HEK293T (cell line): ENCODE results near the gene TMTC2.

Experiments
- CTCF ChIA-PET: fragments of 350-600 bp; formaldehyde crosslinking; extraction: SDS; loops from one replicate; lab custom pipeline; 2021; ENCODE audit warnings: antibody characterized with exemption, inconsistent platforms; lab: Yijun Ruan, JAX
- POLR2A ChIA-PET: fragments of 350-600 bp; formaldehyde crosslinking; extraction: SDS; loops from one replicate; lab custom pipeline; 2020; ENCODE audit warnings: antibody characterized with exemption, inconsistent platforms; lab: Yijun Ruan, JAX
- DNase-seq: peaks from one replicate; pipeline ENCODE4 v3.0.0; 2012; ENCODE audit warnings: mixed read lengths; ENCODE audit errors: extremely low spot score
- ARNT ChIP-seq: fragments of 450-650 bp; IDR thresholded peaks from 2 replicates; pipeline ENCODE4 v1.6.1; 2017; ENCODE audit warnings: mild to moderate bottlenecking
- BHLHE40 ChIP-seq: fragments of 450-650 bp; IDR thresholded peaks from 2 replicates; pipeline ENCODE4 v1.6.1; 2016; ENCODE audit warnings: mild to moderate bottlenecking, moderate library complexity, borderline replicate concordance
- CTBP1 ChIP-seq: fragments of 450-650 bp; IDR thresholded peaks from 2 replicates; pipeline ENCODE4 v1.6.1; 2016; ENCODE audit warnings: borderline replicate concordance
- ELF4 ChIP-seq: fragments of 450-650 bp; IDR thresholded peaks from 2 replicates; pipeline ENCODE4 v1.6.1; 2017; ENCODE audit warnings: antibody characterized with exemption
- FOXA1 ChIP-seq: fragments of 450-650 bp; IDR thresholded peaks from 2 replicates; pipeline ENCODE4 v1.6.1; 2016; ENCODE audit warnings: mild to moderate bottlenecking
- FOXK2 ChIP-seq: fragments of 450-650 bp; IDR thresholded peaks from 2 replicates; pipeline ENCODE4 v1.6.1; 2016; ENCODE audit warnings: mild to moderate bottlenecking
- FOXM1 ChIP-seq: fragments of 450-650 bp; IDR thresholded peaks from 2 replicates; pipeline ENCODE4 v1.6.1; 2017; ENCODE audit warnings: mild to moderate bottlenecking, borderline replicate concordance
- HDGF ChIP-seq: fragments of 450-650 bp; IDR thresholded peaks from 2 replicates; pipeline ENCODE4 v1.6.1; 2017; ENCODE audit warnings: antibody characterized with exemption, borderline replicate concordance
- L3MBTL2 ChIP-seq: fragments of 450-650 bp; conservative IDR thresholded peaks from 2 replicates; pipeline ENCODE4 v1.6.1; 2016; ENCODE audit warnings: mild to moderate bottlenecking
- LEF1 ChIP-seq: fragments of 450-650 bp; IDR thresholded peaks from 2 replicates; pipeline ENCODE4 v1.6.1; 2017; ENCODE audit warnings: mild to moderate bottlenecking, borderline replicate concordance
- NFRKB ChIP-seq: fragments of 450-650 bp; IDR thresholded peaks from 2 replicates; pipeline ENCODE4 v1.6.1; 2016; ENCODE audit warnings: mild to moderate bottlenecking, moderate library complexity
- PKNOX1 ChIP-seq: fragments of 450-650 bp; IDR thresholded peaks from 2 replicates; pipeline ENCODE4 v1.6.1; 2016
- SP1 ChIP-seq: fragments of 450-650 bp; IDR thresholded peaks from 2 replicates; pipeline ENCODE4 v1.6.1; 2017
- SUZ12 ChIP-seq: fragments of 450-650 bp; IDR thresholded peaks from 2 replicates; pipeline ENCODE4 v1.6.1; 2016; ENCODE audit warnings: mild to moderate bottlenecking
- TARDBP ChIP-seq: fragments of 450-650 bp; IDR thresholded peaks from 2 replicates; pipeline ENCODE4 v1.6.1; 2016
- ZNF384 ChIP-seq: fragments of 450-650 bp; IDR thresholded peaks from 2 replicates; pipeline ENCODE4 v1.6.1; 2016

The TMTC2 gene

GRCh38 chr12:82953397-82953796 is 266.7 kb downstream of the TMTC2 start:
- TF ChIP-seq L3MBTL2 = no peak
- TF ChIP-seq ARNT = no peak
- TF ChIP-seq BHLHE40 = no peak
- no peak for TF ChIP-seq SUZ12
- TF ChIP-seq FOXK2 = no peak
- TF ChIP-seq NFRKB = no peak
- TF ChIP-seq ELF4 = no peak
- POLR2A ChIA-PET = no interaction called here
- CTCF ChIA-PET = no interaction called here
- no peak for DNase-seq

GRCh38 chr12:82954064-82954463 is 267.4 kb downstream of the TMTC2 start:
- CTCF ChIA-PET = no interaction called here
- POLR2A ChIA-PET = no interaction called here
- no peak for TF ChIP-seq BHLHE40
- TF ChIP-seq FOXM1 = no peak
- no peak for TF ChIP-seq HDGF
- TF ChIP-seq ZNF384 = no peak
- no peak for TF ChIP-seq LEF1
- no peak for TF ChIP-seq SUZ12
- TF ChIP-seq FOXK2 = no peak
- TF ChIP-seq PKNOX1 = no peak
- no peak for TF ChIP-seq ELF4
- TF ChIP-seq NFRKB = no peak
- no peak for TF ChIP-seq TARDBP
- TF ChIP-seq L3MBTL2 = no peak
- DNase-seq = no peak

- ChIA-PET POLR2A (no interaction called here), CTCF (no interaction called here)
- DNase-seq = no peak
- no peak for TF ChIP-seq CTBP1
- TF ChIP-seq FOXM1 = no peak
- no peak for TF ChIP-seq ELF4
- no peak for TF ChIP-seq TARDBP
- no peak for TF ChIP-seq LEF1
- TF ChIP-seq L3MBTL2 = no peak
- TF ChIP-seq SP1 = no peak
- TF ChIP-seq HDGF = no peak
- no peak for TF ChIP-seq FOXA1
- no peak for TF ChIP-seq NFRKB
- no peak for TF ChIP-seq FOXK2
- TF ChIP-seq SUZ12 = no peak
- no peak for TF ChIP-seq ZNF384
- no peak for TF ChIP-seq ARNT
- TF ChIP-seq PKNOX1 = no peak
- TF ChIP-seq BHLHE40 = no peak
These were observed 267.9 kb downstream of the TMTC2 start for GRCh38 chr12:82954572-82954971.

- CTCF ChIA-PET = no interaction called here
- POLR2A ChIA-PET = no interaction called here
- no peak for DNase-seq
- TF ChIP-seq FOXA1 = no peak
- TF ChIP-seq TARDBP = no peak
- no peak for TF ChIP-seq ZNF384
- no peak for TF ChIP-seq BHLHE40
- no peak for TF ChIP-seq NFRKB
- no peak for TF ChIP-seq ELF4
- TF ChIP-seq L3MBTL2 = no peak
- TF ChIP-seq ARNT = no peak
- TF ChIP-seq SP1 = no peak
- TF ChIP-seq FOXM1 = no peak
- TF ChIP-seq FOXK2 = no peak
- no peak for TF ChIP-seq SUZ12
- no peak for TF ChIP-seq HDGF
- no peak for TF ChIP-seq LEF1
- TF ChIP-seq CTBP1 = no peak
- no peak for TF ChIP-seq PKNOX1
These were observed 268.3 kb downstream of the TMTC2 start for GRCh38 chr12:82955043-82955442.

GRCh38 chr12:82958966-82959365 is 272.3 kb downstream of the TMTC2 start:
- no peak for DNase-seq
- TF ChIP-seq FOXM1 (no peak), SP1 (no peak), PKNOX1 (no peak), TARDBP (no peak), L3MBTL2 (no peak), FOXK2 (no peak), HDGF (no peak), SUZ12 (no peak), ELF4 (no peak), ARNT (no peak), FOXA1 (no peak), ZNF384 (no peak), BHLHE40 (no peak), CTBP1 (no peak), LEF1 (no peak), NFRKB (no peak)
- ChIA-PET POLR2A (no interaction called here), CTCF (no interaction called here)

- DNase-seq = no peak
- no peak for TF ChIP-seq PKNOX1
- no peak for TF ChIP-seq NFRKB
- no peak for TF ChIP-seq HDGF
- no peak for TF ChIP-seq BHLHE40
- no peak for TF ChIP-seq L3MBTL2
- TF ChIP-seq SUZ12 = no peak
- no peak for TF ChIP-seq TARDBP
- no peak for TF ChIP-seq FOXA1
- no peak for TF ChIP-seq SP1
- TF ChIP-seq ELF4 = no peak
- TF ChIP-seq ARNT = no peak
- no peak for TF ChIP-seq FOXM1
- TF ChIP-seq FOXK2 = no peak
- TF ChIP-seq CTBP1 = no peak
- POLR2A ChIA-PET = no interaction called here
- CTCF ChIA-PET = no interaction called here
These were observed 273.1 kb downstream of the TMTC2 start for GRCh38 chr12:82959821-82960220.
